NCI-H524 (cell line): ENCODE data around the gene KCNMA1.
"Not testable (repeated sequence)": the region's sequence is repeated elsewhere in the genome, so short reads cannot be mapped to it uniquely, and the experiment has no call there.

Source experiments
- DNase-seq, 2 experiments: peaks; one replicate each; lab custom pipeline; 2025; lab: John Stamatoyannopoulos, UW

KCNMA1 gene

GRCh38 chr10:77661674-77662073 is 24.1 kb upstream of the KCNMA1 start:
- DNase-seq, result no peak

GRCh38 chr10:77661100-77661499 is 23.5 kb upstream of the KCNMA1 start:
- no peak for DNase-seq

GRCh38 chr10:77659046-77659670 is 21.6 kb upstream of the KCNMA1 start:
- not testable (repeated sequence) for DNase-seq

GRCh38 chr10:77653210-77653609 is 15.6 kb upstream of the KCNMA1 start:
- DNase-seq, result no peak

GRCh38 chr10:77649333-77650331 is 12.0 kb upstream of the KCNMA1 start:
- DNase-seq, result no peak

GRCh38 chr10:77648472-77648871 is 10.9 kb upstream of the KCNMA1 start:
- no peak for DNase-seq

GRCh38 chr10:77647543-77648293 is 10.1 kb upstream of the KCNMA1 start:
- DNase-seq, result no peak

- no peak for DNase-seq
Observed at GRCh38 chr10:77644557-77645243, 7.1 kb upstream of the KCNMA1 start.

GRCh38 chr10:77643795-77644468 is 6.3 kb upstream of the KCNMA1 start:
- DNase-seq, result peak in 1 of 2 experiments; percentile 37

- DNase-seq, result peak; percentile 15 to 59
Observed at GRCh38 chr10:77641788-77642397, 4.3 kb upstream of the KCNMA1 start.

GRCh38 chr10:77641344-77641743 is 3.7 kb upstream of the KCNMA1 start:
- no peak for DNase-seq

GRCh38 chr10:77640167-77640566 is 2.6 kb upstream of the KCNMA1 start:
- no peak for DNase-seq

- no peak for DNase-seq
Observed at GRCh38 chr10:77639756-77640155, 2.1 kb upstream of the KCNMA1 start.

- peak in 1 of 2 experiments; percentile 46 for DNase-seq
Observed at GRCh38 chr10:77638321-77639101, 903 bp upstream of the KCNMA1 start.

GRCh38 chr10:77636967-77637531 is 559 bp downstream of the KCNMA1 start:
- DNase-seq, result no peak

- no peak for DNase-seq
Observed at GRCh38 chr10:77636282-77636966, 1.2 kb downstream of the KCNMA1 start.

- DNase-seq, result no peak
Observed at GRCh38 chr10:77635402-77636227, 2.0 kb downstream of the KCNMA1 start.

- DNase-seq, result no peak
Observed at GRCh38 chr10:77634939-77635338, 2.7 kb downstream of the KCNMA1 start.
